ENCODE measurements around the gene TLE5. TPM values are rescaled to one million over a fixed set of nuclear protein-coding genes. Genes with fewer than 3 reads are reported as not detected.

Gene TLE5, protein sequence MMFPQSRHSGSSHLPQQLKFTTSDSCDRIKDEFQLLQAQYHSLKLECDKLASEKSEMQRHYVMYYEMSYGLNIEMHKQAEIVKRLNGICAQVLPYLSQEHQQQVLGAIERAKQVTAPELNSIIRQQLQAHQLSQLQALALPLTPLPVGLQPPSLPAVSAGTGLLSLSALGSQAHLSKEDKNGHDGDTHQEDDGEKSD
- 428 and 432 TPM in 2 replicates for total RNA-seq

DNA sequence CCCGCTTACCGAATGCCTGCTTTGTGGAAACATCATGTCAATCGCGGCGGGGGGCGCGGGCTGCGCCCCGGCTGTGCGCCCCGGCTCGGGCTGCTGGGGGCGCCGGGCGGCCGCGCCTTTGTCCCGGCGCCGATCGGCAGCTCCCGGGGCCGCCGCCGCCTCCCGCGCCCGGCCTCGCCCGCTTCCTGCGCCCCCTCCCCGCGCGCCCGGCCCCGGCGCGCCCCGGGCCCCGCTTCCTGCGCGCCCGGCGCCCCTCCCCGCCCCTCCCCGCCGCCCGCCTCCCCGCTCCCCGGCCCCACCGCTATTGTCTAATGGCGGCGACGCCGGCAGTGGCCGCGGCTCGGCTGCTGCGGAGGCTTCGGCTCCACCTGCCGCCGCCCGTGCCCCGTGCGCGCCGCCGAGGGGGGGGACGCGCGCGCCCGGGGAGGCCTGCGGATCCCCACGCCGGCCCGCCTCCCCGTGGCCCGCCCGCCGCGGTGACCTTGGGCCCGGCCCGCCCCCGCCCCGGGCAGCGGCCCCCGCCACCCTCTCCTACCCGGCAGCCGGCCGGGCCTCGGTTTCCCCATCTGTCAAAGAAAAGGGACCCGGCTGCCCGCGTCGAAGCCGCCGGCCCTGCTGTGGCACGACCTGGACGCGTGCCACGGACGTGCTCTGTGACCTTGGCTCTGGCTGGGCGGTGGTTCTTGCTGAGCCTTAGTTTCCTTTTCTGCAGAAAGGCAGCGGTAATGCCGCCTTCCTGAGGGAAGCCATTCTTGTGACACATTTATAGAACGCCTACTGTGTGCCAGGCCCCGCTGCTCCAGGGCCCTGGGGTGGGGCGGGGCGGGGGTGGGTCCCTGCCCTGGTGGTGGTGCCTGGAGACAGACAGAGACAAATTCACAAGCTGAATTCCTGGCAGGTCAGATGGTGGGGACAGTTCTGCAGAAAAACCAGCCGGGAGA is at the start of gene TLE5:
TLE5 (minus strand) TSS at position 331 of the 941 bp plus-strand sequence; CDS start at position 36, 295 bp downstream.
- peak; percentile 66 for DNase-seq (ENCODE audit: low spot score)
- Mint-ChIP-seq H3K27ac (peak within 1 kb of the TSS; percentile 97), H3K27me3 (ENCODE audit: low read depth) (no peaks in the 10 kb centered on the region), H3K4me3 (ENCODE audit: low read depth) (peak within 1 kb of the TSS; percentile 90), H3K4me1 (ENCODE audit: low read depth) (peaks cover 20% of the 10 kb centered on the region), H3K36me3 (ENCODE audit: low read depth) (peaks cover 32% of the 10 kb centered on the region), H3K9me3 (no peaks in the 10 kb centered on the region)
- intact Hi-C loops (cut with micrococcal nuclease), result loop anchor here (10.0 kb wide), 1 partner anchor 102 kb away; no protein-coding TSS in a partner anchor

DNA sequence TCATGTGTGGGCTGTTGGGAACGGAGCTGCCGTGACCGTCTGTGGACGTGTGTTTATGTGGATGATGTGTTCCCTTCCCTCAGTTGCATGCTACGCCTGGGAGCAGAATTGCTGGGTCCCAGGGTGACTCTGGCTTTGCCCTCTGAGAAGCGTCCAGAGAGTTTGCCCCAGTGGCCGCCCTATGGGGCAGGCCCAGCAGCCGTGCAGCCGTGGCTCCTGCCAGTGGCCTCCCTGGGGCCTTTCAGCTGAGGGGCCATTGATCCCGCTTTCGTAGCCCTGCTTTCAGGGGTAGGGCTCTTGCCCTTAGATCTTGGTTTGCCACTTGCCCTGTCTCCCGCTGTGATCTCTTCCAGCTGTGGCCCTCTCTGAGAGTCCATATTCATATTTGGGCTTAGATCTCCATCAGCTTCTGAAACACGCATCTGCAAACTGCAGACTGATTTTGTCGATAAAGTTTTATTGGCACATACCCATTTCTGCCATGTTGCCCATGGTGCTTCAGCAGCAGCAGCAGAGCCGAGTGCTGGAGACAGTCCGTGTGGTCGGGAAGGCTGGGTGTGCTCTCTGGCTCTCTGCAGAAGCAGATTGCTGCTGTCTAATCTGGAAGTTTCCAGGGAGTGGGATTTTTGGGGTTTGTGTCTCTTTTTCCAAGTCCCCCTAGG is 49.4 kb upstream of the TLE5 start:
- Mint-ChIP-seq H3K9me3 (no peaks in the 10 kb centered on the region), H3K27me3 (ENCODE audit: low read depth) (no peaks in the 10 kb centered on the region), H3K36me3 (ENCODE audit: low read depth) (no peaks in the 10 kb centered on the region), H3K4me1 (ENCODE audit: low read depth) (peaks cover 3% of the 10 kb centered on the region), H3K27ac (no peak overlapping the region), H3K4me3 (ENCODE audit: low read depth) (no peak overlapping the region)
- intact Hi-C loops (cut with micrococcal nuclease), result no loop called here
- no peak for DNase-seq (ENCODE audit: low spot score)

DNA sequence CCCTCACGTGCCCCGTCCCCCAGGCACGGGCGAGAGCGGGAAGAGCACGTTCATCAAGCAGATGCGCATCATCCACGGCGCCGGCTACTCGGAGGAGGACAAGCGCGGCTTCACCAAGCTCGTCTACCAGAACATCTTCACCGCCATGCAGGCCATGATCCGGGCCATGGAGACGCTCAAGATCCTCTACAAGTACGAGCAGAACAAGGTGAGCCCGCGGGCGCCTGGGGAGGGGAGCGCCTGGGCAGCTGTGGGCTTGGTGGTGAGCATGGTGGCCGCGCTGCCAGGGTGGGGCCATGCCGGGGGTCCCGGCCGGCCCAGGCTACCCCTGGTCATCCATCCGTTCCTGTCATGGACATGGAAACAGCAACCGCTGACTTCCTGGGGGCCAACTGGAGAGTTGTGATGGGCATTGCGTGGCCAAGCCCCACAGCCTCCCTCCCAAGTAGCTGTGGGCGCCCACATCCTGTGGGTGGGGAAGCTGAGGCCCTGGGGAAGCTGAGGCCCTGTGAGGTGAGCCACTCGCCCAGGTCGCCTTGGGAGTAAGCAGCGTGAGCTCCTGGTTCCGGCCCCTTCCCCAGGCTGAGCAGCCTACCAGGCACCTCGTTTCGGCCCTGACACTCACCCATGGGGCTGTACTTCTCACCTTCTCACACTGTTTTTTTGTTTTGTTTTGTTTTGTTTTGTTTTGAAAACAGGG is 48.0 kb upstream of the TLE5 start:
- no peak overlapping the region for H3K4me3 Mint-ChIP-seq (ENCODE audit: low read depth)
- no peaks in the 10 kb centered on the region for H3K27me3 Mint-ChIP-seq (ENCODE audit: low read depth)
- intact Hi-C loops (cut with micrococcal nuclease), result no loop called here
- H3K27ac Mint-ChIP-seq, result no peak overlapping the region
- DNase-seq (ENCODE audit: low spot score), result no peak
- no peaks in the 10 kb centered on the region for H3K36me3 Mint-ChIP-seq (ENCODE audit: low read depth)
- H3K9me3 Mint-ChIP-seq, result no peaks in the 10 kb centered on the region
- H3K4me1 Mint-ChIP-seq (ENCODE audit: low read depth), result peaks cover 3% of the 10 kb centered on the region

DNA sequence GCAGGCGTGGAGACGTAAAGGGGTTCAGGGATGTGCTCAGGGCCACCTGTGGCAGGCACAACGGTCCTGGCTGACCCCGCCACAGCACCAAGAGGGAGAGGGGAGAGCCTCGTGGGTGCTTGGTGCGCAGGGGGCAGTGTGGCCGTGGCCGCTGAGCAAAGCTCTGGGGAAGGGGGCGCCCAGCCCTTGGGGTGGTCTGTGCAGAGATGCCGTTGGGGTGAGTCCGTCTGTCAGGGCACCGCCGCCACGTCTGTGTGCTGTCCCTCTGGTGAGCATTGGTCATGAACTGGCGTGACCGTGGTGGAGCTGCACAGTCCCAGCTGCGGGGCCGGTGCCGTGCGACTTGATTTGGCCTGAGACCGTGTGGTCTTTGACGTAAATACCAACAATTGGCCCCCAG is 47.2 kb upstream of the TLE5 start:
- no peak for DNase-seq (ENCODE audit: low spot score)
- intact Hi-C loops (cut with micrococcal nuclease), result no loop called here
- Mint-ChIP-seq H3K27ac (no peak overlapping the region), H3K27me3 (ENCODE audit: low read depth) (no peaks in the 10 kb centered on the region), H3K9me3 (no peaks in the 10 kb centered on the region), H3K36me3 (ENCODE audit: low read depth) (no peaks in the 10 kb centered on the region), H3K4me3 (ENCODE audit: low read depth) (no peak overlapping the region), H3K4me1 (ENCODE audit: low read depth) (peaks cover 3% of the 10 kb centered on the region)

DNA sequence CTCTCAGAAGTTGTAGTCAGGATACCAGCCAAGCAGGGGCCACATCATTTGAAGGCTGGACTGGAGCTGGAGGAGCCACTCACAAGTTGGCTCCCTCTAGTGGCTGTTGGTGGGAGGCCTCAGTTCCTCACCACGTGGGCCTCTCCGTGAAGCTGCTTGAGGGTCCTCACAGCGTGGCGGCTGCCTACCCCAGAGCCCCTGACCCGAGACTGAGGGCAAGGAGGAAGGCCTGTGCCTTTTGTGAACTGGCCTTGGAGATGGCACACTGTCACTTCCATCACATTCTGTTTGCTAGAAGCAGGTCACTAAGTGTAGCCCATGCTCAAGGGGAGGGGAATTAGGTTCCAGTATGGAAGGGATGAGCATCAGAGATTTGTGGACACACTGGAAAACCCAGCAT is 46.5 kb upstream of the TLE5 start:
- Mint-ChIP-seq H3K36me3 (ENCODE audit: low read depth) (no peaks in the 10 kb centered on the region), H3K27me3 (ENCODE audit: low read depth) (no peaks in the 10 kb centered on the region), H3K9me3 (no peaks in the 10 kb centered on the region), H3K4me3 (ENCODE audit: low read depth) (no peak overlapping the region), H3K4me1 (ENCODE audit: low read depth) (peaks cover 6% of the 10 kb centered on the region), H3K27ac (no peak overlapping the region)
- DNase-seq (ENCODE audit: low spot score), result peak; percentile 56
- intact Hi-C loops (cut with micrococcal nuclease), result loop anchor here (1.0 kb wide), 1 partner anchor 146 kb away; no protein-coding TSS in a partner anchor

DNA sequence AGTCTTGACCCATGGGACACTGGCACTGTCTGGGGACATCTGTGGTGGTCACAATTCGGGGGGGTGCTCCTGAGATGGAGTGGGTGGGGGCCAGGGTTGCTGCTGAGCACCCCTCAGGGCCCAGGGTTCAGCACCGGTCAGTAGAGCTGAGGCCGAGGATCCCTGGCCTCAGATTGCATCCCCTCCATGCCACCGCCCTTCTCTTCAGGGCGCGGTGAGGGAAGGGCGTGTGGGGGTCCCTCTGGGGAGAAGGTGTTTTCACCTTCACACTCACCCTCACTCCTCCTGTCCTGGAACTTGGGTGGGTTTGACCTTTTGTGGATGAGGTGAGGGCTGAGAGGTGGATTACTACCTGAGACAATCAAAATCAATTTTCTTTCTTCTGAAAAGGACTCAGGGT is 45.4 kb upstream of the TLE5 start:
- no peaks in the 10 kb centered on the region for H3K36me3 Mint-ChIP-seq (ENCODE audit: low read depth)
- no peak for DNase-seq (ENCODE audit: low spot score)
- intact Hi-C loops (cut with micrococcal nuclease), result loop anchor here (1.0 kb wide), 1 partner anchor 145 kb away; no protein-coding TSS in a partner anchor
- H3K27me3 Mint-ChIP-seq (ENCODE audit: low read depth), result no peaks in the 10 kb centered on the region
- no peaks in the 10 kb centered on the region for H3K9me3 Mint-ChIP-seq
- H3K4me3 Mint-ChIP-seq (ENCODE audit: low read depth), result no peak overlapping the region
- peaks cover 6% of the 10 kb centered on the region for H3K4me1 Mint-ChIP-seq (ENCODE audit: low read depth)
- H3K27ac Mint-ChIP-seq, result no peak overlapping the region

DNA sequence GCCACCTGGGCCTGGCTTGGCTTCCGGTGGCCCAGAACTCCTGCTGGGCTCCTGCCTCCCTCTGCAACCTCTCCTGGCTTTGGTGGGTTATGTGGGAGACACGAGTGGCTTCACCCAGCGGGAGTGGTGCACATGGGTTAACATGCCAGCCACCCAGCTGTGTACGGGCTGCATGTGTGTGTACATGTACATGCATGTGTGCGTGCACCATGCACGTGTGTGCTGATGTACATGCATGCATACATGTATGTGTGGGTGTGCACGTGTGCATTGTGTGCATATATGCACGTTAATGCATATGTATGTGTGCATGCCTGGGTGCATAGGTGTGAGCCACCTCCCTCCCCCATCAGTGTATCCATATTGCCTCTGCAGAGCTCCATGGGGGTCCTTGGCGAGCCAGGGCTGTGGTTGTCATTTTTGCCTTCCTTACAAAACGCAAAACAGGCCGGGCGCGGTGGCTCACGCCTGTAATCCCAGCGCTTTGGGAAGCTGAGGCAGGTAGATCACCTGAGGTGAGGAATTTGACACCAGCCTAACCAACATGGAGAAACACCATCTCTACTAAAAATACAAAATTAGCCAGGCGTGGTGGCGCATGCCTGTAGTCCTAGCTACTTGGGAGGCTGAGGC is 44.3 kb upstream of the TLE5 start:
- no peaks in the 10 kb centered on the region for H3K9me3 Mint-ChIP-seq
- DNase-seq (ENCODE audit: low spot score), result no peak

DNA sequence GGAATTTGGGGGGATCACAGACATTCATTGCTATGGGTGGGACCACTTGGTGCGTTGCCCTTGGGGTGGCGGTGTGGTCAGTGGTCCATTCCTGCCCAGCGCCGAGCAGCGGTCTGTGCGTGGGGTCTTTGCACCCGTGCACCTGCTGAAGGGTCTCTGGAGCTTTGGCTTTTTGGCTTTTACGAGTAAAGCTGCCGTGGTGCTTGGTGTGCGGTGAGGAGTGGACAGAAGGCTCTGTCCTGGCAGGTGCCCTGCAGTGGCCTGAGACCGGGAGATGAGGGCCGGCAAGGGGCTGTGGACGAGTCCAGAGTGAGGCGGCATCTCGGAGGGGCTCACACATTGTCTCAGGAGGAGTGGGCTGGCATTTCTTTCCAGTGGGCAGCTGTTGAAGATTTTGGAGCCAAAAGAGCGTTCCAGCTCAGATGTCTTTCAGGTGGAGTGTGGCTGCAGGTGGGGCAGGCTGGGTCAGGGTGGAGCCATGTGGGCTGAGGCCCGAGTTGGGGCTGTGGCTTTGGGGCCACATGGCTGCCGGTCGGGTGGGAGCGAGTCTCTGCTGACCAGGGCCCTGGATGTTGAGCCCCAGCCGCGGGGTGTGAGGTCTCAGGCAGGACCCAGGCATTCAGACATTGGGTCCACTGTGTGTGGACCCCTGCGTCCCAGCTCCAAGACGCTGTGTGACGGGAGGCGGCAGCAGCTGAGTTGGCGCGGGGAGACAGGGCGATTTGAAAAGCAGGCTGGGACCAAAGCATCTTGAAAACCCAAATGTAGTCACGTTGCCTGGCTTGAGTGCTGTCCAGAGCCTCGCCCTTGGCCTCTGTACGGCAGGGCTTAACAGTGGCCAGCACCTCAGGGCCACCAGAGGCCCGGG is 43.6 kb upstream of the TLE5 start:
- intact Hi-C loops (cut with micrococcal nuclease), result no loop called here
- H3K27ac Mint-ChIP-seq, result no peak overlapping the region
- H3K27me3 Mint-ChIP-seq (ENCODE audit: low read depth), result peaks cover 1% of the 10 kb centered on the region
- H3K4me3 Mint-ChIP-seq (ENCODE audit: low read depth), result no peak overlapping the region
- DNase-seq (ENCODE audit: low spot score), result no peak
- H3K36me3 Mint-ChIP-seq (ENCODE audit: low read depth), result no peaks in the 10 kb centered on the region
- no peaks in the 10 kb centered on the region for H3K9me3 Mint-ChIP-seq
- H3K4me1 Mint-ChIP-seq (ENCODE audit: low read depth), result peaks cover 6% of the 10 kb centered on the region

More for the DNA sequence above, 44.3 kb upstream of the TLE5 start:
- H3K4me3 Mint-ChIP-seq (ENCODE audit: low read depth), result no peak overlapping the region
- peaks cover 6% of the 10 kb centered on the region for H3K4me1 Mint-ChIP-seq (ENCODE audit: low read depth)
- H3K27ac Mint-ChIP-seq, result no peak overlapping the region
- intact Hi-C loops (cut with micrococcal nuclease), result no loop called here
- H3K27me3 Mint-ChIP-seq (ENCODE audit: low read depth), result peaks cover 1% of the 10 kb centered on the region
- H3K36me3 Mint-ChIP-seq (ENCODE audit: low read depth), result no peaks in the 10 kb centered on the region

DNA sequence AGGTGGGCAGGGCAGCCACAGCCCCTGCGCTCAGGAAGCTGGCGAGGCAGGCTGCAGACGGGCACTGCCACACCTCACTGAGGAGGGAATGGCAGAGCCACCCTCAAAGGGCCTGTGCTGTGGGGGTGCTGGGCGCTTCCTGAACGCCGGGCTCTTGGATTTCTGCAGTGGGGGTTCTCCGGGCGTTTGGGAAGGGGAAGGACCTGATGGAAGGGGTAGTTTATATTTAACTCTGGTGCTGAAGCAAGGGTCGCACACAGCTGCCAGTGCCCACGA is 42.4 kb upstream of the TLE5 start:
- no peak for DNase-seq (ENCODE audit: low spot score)
- H3K9me3 Mint-ChIP-seq, result no peaks in the 10 kb centered on the region

DNA sequence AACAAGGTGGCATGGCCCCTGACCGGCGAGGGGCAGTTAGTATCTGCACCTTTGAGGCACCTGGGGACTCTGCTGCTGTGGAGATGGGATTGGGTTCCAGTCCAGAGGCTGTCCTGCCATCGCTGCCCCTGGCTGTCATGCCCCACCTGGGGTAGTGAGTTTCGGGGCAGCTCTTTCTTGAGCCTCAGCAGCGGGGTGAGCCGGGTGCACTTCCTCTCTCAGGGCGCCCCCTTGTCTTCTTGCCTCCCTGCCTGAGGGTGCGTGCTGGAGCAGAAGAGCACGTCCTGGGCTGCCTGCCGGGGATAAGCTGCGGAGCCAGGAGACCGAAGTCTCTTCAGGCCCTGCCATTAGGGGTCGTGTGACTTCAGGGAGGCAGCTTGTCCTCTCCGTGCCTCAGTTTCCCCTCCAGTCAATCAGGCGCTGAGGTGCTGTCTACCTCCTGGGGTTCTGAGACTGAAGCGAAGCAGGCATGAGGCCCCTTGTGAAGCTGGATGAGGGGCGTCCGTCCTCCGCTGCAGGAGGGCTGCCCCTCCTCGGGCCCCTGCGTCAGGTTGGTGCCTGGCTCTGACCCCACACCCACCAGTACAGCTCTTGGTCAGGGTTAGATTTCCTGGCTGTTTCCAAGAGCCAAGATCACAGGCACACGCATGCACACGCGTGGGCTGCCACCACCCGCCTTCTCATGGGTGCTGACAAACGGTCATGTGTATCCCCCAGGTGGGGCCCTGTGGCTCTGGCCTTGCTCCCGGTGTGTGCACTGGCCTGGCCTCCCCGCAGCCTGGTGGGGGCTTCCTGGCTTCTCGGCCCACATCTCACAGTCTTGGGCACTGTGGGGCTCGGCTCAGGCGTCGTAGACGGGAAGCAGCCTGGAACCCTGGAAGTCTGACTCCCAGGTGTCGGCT is 40.2 kb upstream of the TLE5 start:
- no peaks in the 10 kb centered on the region for H3K9me3 Mint-ChIP-seq
- H3K27ac Mint-ChIP-seq, result no peak overlapping the region
- H3K4me1 Mint-ChIP-seq (ENCODE audit: low read depth), result peaks cover 7% of the 10 kb centered on the region
- DNase-seq (ENCODE audit: low spot score), result no peak
- no peaks in the 10 kb centered on the region for H3K36me3 Mint-ChIP-seq (ENCODE audit: low read depth)
- H3K27me3 Mint-ChIP-seq (ENCODE audit: low read depth), result peaks cover 11% of the 10 kb centered on the region
- intact Hi-C loops (cut with micrococcal nuclease), result loop anchor here (5.0 kb wide), 1 partner anchor 150 kb away; no protein-coding TSS in a partner anchor
- no peak overlapping the region for H3K4me3 Mint-ChIP-seq (ENCODE audit: low read depth)

More for the DNA sequence above, 42.4 kb upstream of the TLE5 start:
- Mint-ChIP-seq H3K27me3 (ENCODE audit: low read depth) (peaks cover 3% of the 10 kb centered on the region), H3K27ac (no peak overlapping the region), H3K36me3 (ENCODE audit: low read depth) (no peaks in the 10 kb centered on the region), H3K4me1 (ENCODE audit: low read depth) (peaks cover 6% of the 10 kb centered on the region), H3K4me3 (ENCODE audit: low read depth) (no peak overlapping the region)
- intact Hi-C loops (cut with micrococcal nuclease), result loop anchor here (5.0 kb wide), 1 partner anchor 152 kb away; no protein-coding TSS in a partner anchor
